A673 (cell line): Measurements from ENCODE around the gene ACP2. TPM values are rescaled to one million over a fixed set of nuclear protein-coding genes. Genes with fewer than 3 reads are reported as not detected.

Source experiments
- BruUV-seq: library from RNA; stranded (reverse); fragments of 400-500 nt; replicated peaks from 2 replicates; lab custom pipeline; 2021; lab: Mats Ljungman, UMichigan
- CTCF ChIA-PET: fragments of 300-600 bp; sonication (Branson Sonifier 250); formaldehyde crosslinking; loops from one replicate; lab custom pipeline; 2022; ENCODE audit warnings: antibody characterized with exemption; lab: Charles Lee
- POLR2A ChIA-PET: fragments of 300-600 bp; sonication (Branson Sonifier 250); formaldehyde crosslinking; loops from one replicate; lab custom pipeline; 2022; ENCODE audit warnings: antibody characterized with exemption; ENCODE audit not compliant: low non-redundant PET; lab: Charles Lee
- DNase-seq: peaks from one replicate; pipeline ENCODE4 v3.0.0-alpha.2; 2015; ENCODE audit warnings: low spot score
- H3K27ac ChIP-seq: fragments of 200-600 bp; sonication (generic); 2 replicates; pipeline ENCODE4 v1.5.1; 2016; ENCODE audit warnings: mixed run types, low read depth, mild to moderate bottlenecking, mixed read lengths, antibody characterized with exemption, low read length; ENCODE audit not compliant: poor library complexity, severe bottlenecking
- H3K27me3 ChIP-seq: fragments of 200-600 bp; sonication (generic); replicated peaks from 2 replicates; pipeline ENCODE4 v1.6.1; 2017; ENCODE audit warnings: mixed run types, low read depth, mild to moderate bottlenecking, mixed read lengths, antibody characterized with exemption, low read length; ENCODE audit not compliant: insufficient read depth, poor library complexity
- H3K36me3 ChIP-seq: fragments of 200-600 bp; sonication (generic); 2 replicates; pipeline ENCODE4 v1.6.1; 2016; ENCODE audit warnings: mixed run types, mild to moderate bottlenecking, mixed read lengths, antibody characterized with exemption, low read length; ENCODE audit not compliant: insufficient read depth, poor library complexity, severe bottlenecking
- H3K4me1 ChIP-seq: fragments of 200-600 bp; sonication (generic); 2 replicates; pipeline ENCODE4 v1.6.1; 2017; ENCODE audit warnings: mixed run types, mild to moderate bottlenecking, mixed read lengths, antibody characterized with exemption, low read length; ENCODE audit not compliant: insufficient read depth, poor library complexity, severe bottlenecking
- H3K4me3 ChIP-seq: fragments of 200-600 bp; sonication (generic); 2 replicates; pipeline ENCODE4 v1.5.1; 2016; ENCODE audit warnings: low read depth, mixed run types, mild to moderate bottlenecking, mixed read lengths, low read length; ENCODE audit not compliant: poor library complexity, severe bottlenecking
- H3K9me3 ChIP-seq: fragments of 200-600 bp; sonication (generic); 2 replicates; pipeline ENCODE4 v1.6.1; 2016; ENCODE audit warnings: mixed run types, low read depth, mild to moderate bottlenecking, mixed read lengths, antibody characterized with exemption, low read length; ENCODE audit not compliant: poor library complexity, severe bottlenecking
- EZH2 ChIP-seq: fragments of 200-600 bp; sonication (generic); IDR thresholded peaks from 2 replicates; pipeline ENCODE4 v1.6.1; 2017; ENCODE audit warnings: borderline replicate concordance, low read depth, mild to moderate bottlenecking, mixed read lengths, antibody characterized with exemption, low read length; ENCODE audit not compliant: poor library complexity, severe bottlenecking
- intact Hi-C: fragments of 100-400 bp; cut with micrococcal nuclease; formaldehyde crosslinking; loops from one replicate; pipeline ENCODE4 v1.10.0; 2022; ENCODE audit not compliant: unreplicated experiment
- total RNA-seq: library from RNA; stranded (reverse); gene quantifications from 2 replicates; pipeline ENCODE4 v1.2.3, GENCODE V29; 2021
- TF ChIP-seq, protein P1 (sequence below): fragments of 300-800, 200-600 bp; sonication (generic); conservative IDR thresholded peaks from 2 replicates; pipeline ENCODE4 v1.5.1; 2017; ENCODE audit warnings: low read depth, mild to moderate bottlenecking, antibody characterized with exemption, low read length, moderate library complexity, mixed read lengths

The ACP2 gene
- total RNA-seq, 1 experiment from 2014 or later = 63.3 TPM

DNA sequence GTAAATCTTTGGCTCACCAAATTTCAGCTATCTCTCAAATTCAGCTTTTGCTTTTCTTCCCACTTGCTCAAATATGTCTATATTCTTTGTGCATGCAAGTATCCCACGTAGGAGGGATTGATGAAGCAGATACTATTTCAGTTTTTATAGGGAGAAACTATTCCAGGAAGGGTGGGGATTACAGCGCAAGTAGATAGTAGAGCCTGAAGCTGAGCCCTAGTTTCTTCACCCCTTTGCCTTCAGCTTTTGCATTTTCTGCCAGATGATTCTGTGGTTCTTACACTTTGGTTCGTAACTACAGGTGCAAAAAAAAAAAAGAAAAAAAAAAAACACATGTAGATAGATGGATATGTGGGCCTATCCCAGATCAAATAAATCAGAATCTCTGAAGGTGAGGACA, 3.1 kb upstream of the ACP2 start:
- ChIA-PET CTCF (no interaction called here), POLR2A (no interaction called here)
- intact Hi-C loops = no loop called here
- DNase-seq = no peak
- Histone ChIP-seq H3K27ac (peak overlapping the region; percentile 15), H3K27me3 (no peaks in the 10 kb centered on the region), H3K36me3 (peaks cover 6% of the 10 kb centered on the region), H3K4me1 (peaks cover 25% of the 10 kb centered on the region), H3K4me3 (no peak overlapping the region), H3K9me3 (no peaks in the 10 kb centered on the region)
- TF ChIP-seq, protein P1, sequence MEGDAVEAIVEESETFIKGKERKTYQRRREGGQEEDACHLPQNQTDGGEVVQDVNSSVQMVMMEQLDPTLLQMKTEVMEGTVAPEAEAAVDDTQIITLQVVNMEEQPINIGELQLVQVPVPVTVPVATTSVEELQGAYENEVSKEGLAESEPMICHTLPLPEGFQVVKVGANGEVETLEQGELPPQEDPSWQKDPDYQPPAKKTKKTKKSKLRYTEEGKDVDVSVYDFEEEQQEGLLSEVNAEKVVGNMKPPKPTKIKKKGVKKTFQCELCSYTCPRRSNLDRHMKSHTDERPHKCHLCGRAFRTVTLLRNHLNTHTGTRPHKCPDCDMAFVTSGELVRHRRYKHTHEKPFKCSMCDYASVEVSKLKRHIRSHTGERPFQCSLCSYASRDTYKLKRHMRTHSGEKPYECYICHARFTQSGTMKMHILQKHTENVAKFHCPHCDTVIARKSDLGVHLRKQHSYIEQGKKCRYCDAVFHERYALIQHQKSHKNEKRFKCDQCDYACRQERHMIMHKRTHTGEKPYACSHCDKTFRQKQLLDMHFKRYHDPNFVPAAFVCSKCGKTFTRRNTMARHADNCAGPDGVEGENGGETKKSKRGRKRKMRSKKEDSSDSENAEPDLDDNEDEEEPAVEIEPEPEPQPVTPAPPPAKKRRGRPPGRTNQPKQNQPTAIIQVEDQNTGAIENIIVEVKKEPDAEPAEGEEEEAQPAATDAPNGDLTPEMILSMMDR = no peak
- TF ChIP-seq EZH2 = no peak
- no TSS peak for BruUV-seq

DNA sequence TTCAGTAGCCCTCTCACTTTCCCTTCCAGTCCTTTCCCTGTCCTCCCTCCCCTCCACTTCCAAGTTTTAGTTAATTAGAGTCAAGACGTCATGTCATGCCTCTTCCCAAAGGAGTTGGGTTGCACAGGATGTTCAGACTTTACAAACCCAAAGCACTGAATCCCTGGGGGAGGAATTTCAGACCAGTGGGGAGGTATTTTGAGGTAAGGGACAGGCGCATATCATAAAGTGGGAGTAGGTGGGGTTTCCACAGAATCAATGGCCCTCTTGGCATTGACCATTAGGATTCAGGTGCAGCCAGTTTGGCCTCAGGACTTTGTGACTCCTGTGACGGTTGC, 733 bp upstream of the ACP2 start:
- TF ChIP-seq EZH2 = no peak
- TF ChIP-seq, protein P1 = no peak
- Histone ChIP-seq H3K27me3 (no peaks in the 10 kb centered on the region), H3K27ac (peak overlapping the region; percentile 96), H3K4me1 (peaks cover 15% of the 10 kb centered on the region), H3K4me3 (peak overlapping the region; percentile 69), H3K36me3 (peaks cover 26% of the 10 kb centered on the region), H3K9me3 (no peaks in the 10 kb centered on the region)
- intact Hi-C loops = loop anchor here (1.0 to 5.0 kb wide), 2 partner anchors 10 to 72 kb away; partner anchors contain the start of gene ARFGAP2
- no TSS peak for BruUV-seq
- no peak for DNase-seq
- CTCF ChIA-PET = interaction anchor here (1.0 to 1.1 kb wide), 3 partner anchors 10 to 106 kb away, joined by 3 to 9 read pairs (median 3); no protein-coding TSS in a partner anchor
- POLR2A ChIA-PET = interaction anchor here (0.5 kb wide), 1 partner anchor 289 kb away, joined by 8 read pairs; no protein-coding TSS in a partner anchor

DNA sequence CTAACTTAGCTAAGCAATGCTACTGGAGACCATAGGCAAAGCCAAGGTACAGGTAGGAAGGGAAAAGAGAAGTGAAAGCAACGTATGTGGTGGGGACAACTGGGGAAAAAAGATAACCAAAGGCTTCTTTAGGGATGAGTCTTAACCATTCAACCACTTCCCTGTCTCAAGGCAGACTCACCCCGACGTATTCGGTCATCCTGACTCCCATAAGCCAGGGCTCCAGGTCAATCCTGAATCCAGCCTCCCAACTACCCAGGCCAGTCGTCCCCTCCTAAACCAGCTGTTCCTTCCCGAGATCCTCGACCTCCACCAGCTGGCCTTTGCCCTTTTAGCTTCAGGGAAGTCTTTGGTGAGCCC, 330 bp downstream of the ACP2 start:
- intact Hi-C loops = loop anchor here (5.0 kb wide), 1 partner anchor 71 kb away; the partner anchor contains the start of gene ARFGAP2
- peak overlapping the region; percentile 96 for H3K27ac ChIP-seq

More for the DNA sequence above, 330 bp downstream of the ACP2 start:
- TF ChIP-seq, protein P1 = no peak
- TF ChIP-seq EZH2 = no peak
- Histone ChIP-seq H3K27me3 (no peaks in the 10 kb centered on the region), H3K9me3 (no peaks in the 10 kb centered on the region), H3K4me1 (peaks cover 13% of the 10 kb centered on the region), H3K36me3 (peaks cover 32% of the 10 kb centered on the region), H3K4me3 (peak overlapping the region; percentile 69)
- CTCF ChIA-PET = interaction anchor here (1.0 to 1.1 kb wide), 2 partner anchors 12 to 107 kb away, joined by 3 to 6 read pairs; no protein-coding TSS in a partner anchor
- DNase-seq = no peak
- BruUV-seq = TSS peak; percentile 77
- POLR2A ChIA-PET = interaction anchor here (0.6 kb wide), 1 partner anchor 426 kb away, joined by 3 read pairs; no protein-coding TSS in a partner anchor
